GM23338 (cell line): ENCODE measurements around the gene FTO. TPM values are rescaled to one million over a fixed set of nuclear protein-coding genes. Genes with fewer than 3 reads are reported as not detected.

ENCODE experiments used
- ATAC-seq: fragments of 200-7000 bp; cut with Tn5 transposase; 3 replicates; pipeline ENCODE4 v1.9.1; 2020
- DNase-seq: peaks from one replicate; pipeline ENCODE4 v3.0.0-alpha.2; 2015; ENCODE audit warnings: low spot score
- H2AFZ ChIP-seq: fragments of 200-600 bp; sonication (generic); 2 replicates; pipeline ENCODE4 v1.8.0; 2016; ENCODE audit warnings: antibody characterized with exemption, mild to moderate bottlenecking, moderate library complexity
- H3F3A ChIP-seq: fragments of 200-600 bp; sonication (generic); replicated peaks from 2 replicates; pipeline ENCODE4 v1.8.0; 2017; ENCODE audit warnings: antibody characterized with exemption, mixed run types, low read depth
- H3K27ac ChIP-seq: fragments of 200-600 bp; sonication (generic); 2 replicates; pipeline ENCODE4 v1.6.1; 2016; ENCODE audit warnings: low read depth
- H3K27me3 ChIP-seq: fragments of 200-600 bp; sonication (generic); 2 replicates; pipeline ENCODE4 v1.8.0; 2016; ENCODE audit warnings: mild to moderate bottlenecking, mixed run types, moderate library complexity; ENCODE audit not compliant: insufficient read depth
- H3K36me3 ChIP-seq: fragments of 200-600 bp; sonication (generic); 2 replicates; pipeline ENCODE4 v1.8.0; 2016; ENCODE audit warnings: mild to moderate bottlenecking; ENCODE audit not compliant: insufficient read depth
- H3K4me1 ChIP-seq: fragments of 200-600 bp; sonication (generic); 2 replicates; pipeline ENCODE4 v1.8.0; 2016; ENCODE audit warnings: mild to moderate bottlenecking, moderate library complexity; ENCODE audit not compliant: insufficient read depth
- H3K4me2 ChIP-seq: fragments of 200-600 bp; sonication (generic); 2 replicates; pipeline ENCODE4 v1.7.1; 2017; ENCODE audit warnings: mixed run types
- H3K4me3 ChIP-seq: fragments of 200-600 bp; sonication (generic); 2 replicates; pipeline ENCODE4 v1.6.1; 2016; ENCODE audit warnings: mixed run types
- H3K79me2 ChIP-seq: fragments of 200-600 bp; sonication (generic); replicated peaks from 2 replicates; pipeline ENCODE4 v1.8.0; 2017; ENCODE audit warnings: mild to moderate bottlenecking; ENCODE audit not compliant: insufficient read depth
- H3K9me2 ChIP-seq: fragments of 200-600 bp; sonication (generic); 2 replicates; pipeline ENCODE4 v1.8.0; 2017; ENCODE audit not compliant: insufficient read depth
- H4K20me1 ChIP-seq: fragments of 200-600 bp; sonication (generic); replicated peaks from 2 replicates; pipeline ENCODE4 v1.8.0; 2017; ENCODE audit warnings: mild to moderate bottlenecking; ENCODE audit not compliant: insufficient read depth
- H3K27ac Mint-ChIP-seq: 2 replicates; pipeline ENCODE4 v1.8.0; 2020; ENCODE audit warnings: inconsistent platforms, mild to moderate bottlenecking, moderate library complexity, mixed read lengths
- H3K27me3 Mint-ChIP-seq: 3 replicates; pipeline ENCODE4 v1.8.0; 2022; ENCODE audit warnings: low read depth, mild to moderate bottlenecking, moderate library complexity, mixed read lengths, inconsistent platforms; ENCODE audit not compliant: insufficient read depth, poor library complexity
- H3K36me3 Mint-ChIP-seq: 3 replicates; pipeline ENCODE4 v1.8.0; 2021; ENCODE audit warnings: low read depth, mild to moderate bottlenecking, inconsistent platforms, moderate library complexity, mixed read lengths
- H3K4me1 Mint-ChIP-seq: 3 replicates; pipeline ENCODE4 v1.8.0; 2020; ENCODE audit warnings: mild to moderate bottlenecking, inconsistent platforms, mixed read lengths
- H3K4me3 Mint-ChIP-seq: 3 replicates; pipeline ENCODE4 v1.8.0; 2021; ENCODE audit warnings: moderate library complexity, mild to moderate bottlenecking, inconsistent platforms, mixed read lengths
- H3K9me3 Mint-ChIP-seq: 3 replicates; pipeline ENCODE4 v1.8.0; 2020; ENCODE audit warnings: moderate library complexity, mild to moderate bottlenecking, inconsistent platforms, mixed read lengths
- CREB1 ChIP-seq: fragments of 250-450 bp; sonication (Bioruptor Pico); IDR thresholded peaks from 2 replicates; pipeline ENCODE4 v1.5.0; 2020; ENCODE audit warnings: low read depth, mild to moderate bottlenecking, moderate library complexity
- EZH2phosphoT487 ChIP-seq: fragments of 200-600 bp; sonication (generic); IDR thresholded peaks from one replicate; pipeline ENCODE4 v1.8.1; 2018; ENCODE audit warnings: antibody characterized with exemption; ENCODE audit not compliant: unreplicated experiment
- NANOG ChIP-seq: IDR thresholded peaks from 2 replicates; pipeline ENCODE4 v1.6.1; 2016; ENCODE audit warnings: antibody characterized with exemption, borderline replicate concordance
- POLR2AphosphoS5 ChIP-seq: IDR thresholded peaks from 2 replicates; pipeline ENCODE4 v1.6.1; 2016; ENCODE audit warnings: antibody characterized with exemption, low read depth
- ZNF462 ChIP-seq: fragments of 250-450 bp; sonication (Bioruptor Pico); IDR thresholded peaks from 2 replicates; pipeline ENCODE4 v1.5.0; 2020; ENCODE audit warnings: mild to moderate bottlenecking, moderate library complexity
- polyA plus RNA-seq: library from polyadenylated mRNA; unstranded; fragments of >200 nt; fragmentation: Nextera tagmentation; extraction: Ambion mirVana; gene quantifications from 2 replicates; pipeline ENCODE4 v1.2.1, GENCODE V29; 2016
- total RNA-seq: library from RNA; depleted of rRNA; stranded (reverse); fragments of >200 nt; shearing (Covaris generic); gene quantifications from 2 replicates; pipeline ENCODE4 v1.2.3, GENCODE V29; 2014
- TF ChIP-seq, protein P1 (sequence below), 2 experiments: fragments of 200-600 bp in 1 of 2; sonication (generic) in 1 of 2; conservative IDR thresholded peaks; 2 replicates each; pipeline versions ENCODE4 v1.5.1 to v1.6.1; 2016 to 2017; ENCODE audit warnings: antibody characterized with exemption in 2 of 2, low read depth in 2 of 2, mild to moderate bottlenecking in 2 of 2, moderate library complexity in 1 of 2
- TF ChIP-seq, protein P2 (sequence below): IDR thresholded peaks from 2 replicates; pipeline ENCODE4 v1.6.1; 2016; ENCODE audit warnings: antibody characterized with exemption

The FTO gene
- total and polyA plus RNA-seq, 2 experiments from 2014 or later = 17.7 to 69.6 TPM

DNA sequence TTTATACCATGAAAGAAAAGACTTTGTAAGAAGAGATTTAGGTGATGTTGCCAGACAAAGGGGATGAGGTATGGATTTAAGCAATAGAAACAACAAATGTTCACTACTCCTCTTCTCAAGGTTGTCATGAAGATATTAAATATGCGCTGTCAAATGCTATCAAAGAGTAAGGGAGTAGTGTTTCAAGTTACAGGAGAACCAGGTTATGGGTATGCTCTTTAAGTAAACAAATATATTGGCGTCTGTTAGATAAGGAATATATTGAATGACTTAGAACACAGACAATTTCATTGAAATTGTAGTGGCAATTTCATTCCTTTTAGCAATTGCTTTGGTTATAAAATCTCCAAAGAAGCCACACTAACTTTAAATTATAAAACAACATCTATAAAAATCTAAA, 229.0 kb downstream of the FTO start:
- no peak overlapping the region for H3K4me2 ChIP-seq
- H3K4me3 ChIP-seq = no peak overlapping the region
- H3K27ac ChIP-seq = no peak overlapping the region
- no peaks in the 10 kb centered on the region for H3K27me3 ChIP-seq
- H3K4me1 Mint-ChIP-seq = peaks cover 2% of the 10 kb centered on the region; the same call in 1 of the 3 replicates
- no peaks in the 10 kb centered on the region for H3K36me3 Mint-ChIP-seq
- TF ChIP-seq NANOG (no peak), POLR2AphosphoS5 (no peak), ZNF462 (CRISPR knock-in tag) (no peak), CREB1 (no peak), EZH2phosphoT487 (no peak)
- TF ChIP-seq, protein P1, sequence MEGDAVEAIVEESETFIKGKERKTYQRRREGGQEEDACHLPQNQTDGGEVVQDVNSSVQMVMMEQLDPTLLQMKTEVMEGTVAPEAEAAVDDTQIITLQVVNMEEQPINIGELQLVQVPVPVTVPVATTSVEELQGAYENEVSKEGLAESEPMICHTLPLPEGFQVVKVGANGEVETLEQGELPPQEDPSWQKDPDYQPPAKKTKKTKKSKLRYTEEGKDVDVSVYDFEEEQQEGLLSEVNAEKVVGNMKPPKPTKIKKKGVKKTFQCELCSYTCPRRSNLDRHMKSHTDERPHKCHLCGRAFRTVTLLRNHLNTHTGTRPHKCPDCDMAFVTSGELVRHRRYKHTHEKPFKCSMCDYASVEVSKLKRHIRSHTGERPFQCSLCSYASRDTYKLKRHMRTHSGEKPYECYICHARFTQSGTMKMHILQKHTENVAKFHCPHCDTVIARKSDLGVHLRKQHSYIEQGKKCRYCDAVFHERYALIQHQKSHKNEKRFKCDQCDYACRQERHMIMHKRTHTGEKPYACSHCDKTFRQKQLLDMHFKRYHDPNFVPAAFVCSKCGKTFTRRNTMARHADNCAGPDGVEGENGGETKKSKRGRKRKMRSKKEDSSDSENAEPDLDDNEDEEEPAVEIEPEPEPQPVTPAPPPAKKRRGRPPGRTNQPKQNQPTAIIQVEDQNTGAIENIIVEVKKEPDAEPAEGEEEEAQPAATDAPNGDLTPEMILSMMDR (conservative IDR thresholded peaks at IDR 0.05; ENCODE audit: low read depth in 2 of 2) = no peak
- TF ChIP-seq, protein P2, sequence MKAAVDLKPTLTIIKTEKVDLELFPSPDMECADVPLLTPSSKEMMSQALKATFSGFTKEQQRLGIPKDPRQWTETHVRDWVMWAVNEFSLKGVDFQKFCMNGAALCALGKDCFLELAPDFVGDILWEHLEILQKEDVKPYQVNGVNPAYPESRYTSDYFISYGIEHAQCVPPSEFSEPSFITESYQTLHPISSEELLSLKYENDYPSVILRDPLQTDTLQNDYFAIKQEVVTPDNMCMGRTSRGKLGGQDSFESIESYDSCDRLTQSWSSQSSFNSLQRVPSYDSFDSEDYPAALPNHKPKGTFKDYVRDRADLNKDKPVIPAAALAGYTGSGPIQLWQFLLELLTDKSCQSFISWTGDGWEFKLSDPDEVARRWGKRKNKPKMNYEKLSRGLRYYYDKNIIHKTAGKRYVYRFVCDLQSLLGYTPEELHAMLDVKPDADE = no peak
- no peaks in the 10 kb centered on the region for H3K4me1 ChIP-seq
- no peaks in the 10 kb centered on the region for H3F3A ChIP-seq
- no peaks in the 10 kb centered on the region for H3K36me3 ChIP-seq
- no peaks in the 10 kb centered on the region; the same call in 1 of the 2 replicates for H4K20me1 ChIP-seq
- DNase-seq (no peak), ATAC-seq (no peak)
- no peaks in the 10 kb centered on the region for H3K79me2 ChIP-seq
- H3K4me3 Mint-ChIP-seq = no peak overlapping the region
- H3K27me3 Mint-ChIP-seq = peaks cover 3% of the 10 kb centered on the region
- no peaks in the 10 kb centered on the region for H3K9me3 Mint-ChIP-seq
- no peaks in the 10 kb centered on the region for H3K9me2 ChIP-seq
- no peak overlapping the region for H3K27ac Mint-ChIP-seq
- H2AFZ ChIP-seq = no peak overlapping the region
